GM23338 (cell line): Measurements from ENCODE around the gene BICRA. TPM values are rescaled to one million over a fixed set of nuclear protein-coding genes. Genes with fewer than 3 reads are reported as not detected.

ENCODE experiments used
- ATAC-seq: fragments of 200-7000 bp; cut with Tn5 transposase; 3 replicates; pipeline ENCODE4 v1.9.1; 2020
- DNase-seq: peaks from one replicate; pipeline ENCODE4 v3.0.0-alpha.2; 2015; ENCODE audit warnings: low spot score
- H2AFZ ChIP-seq: fragments of 200-600 bp; sonication (generic); 2 replicates; pipeline ENCODE4 v1.8.0; 2016; ENCODE audit warnings: antibody characterized with exemption, mild to moderate bottlenecking, moderate library complexity
- H3F3A ChIP-seq: fragments of 200-600 bp; sonication (generic); replicated peaks from 2 replicates; pipeline ENCODE4 v1.8.0; 2017; ENCODE audit warnings: antibody characterized with exemption, mixed run types, low read depth
- H3K27ac ChIP-seq: fragments of 200-600 bp; sonication (generic); 2 replicates; pipeline ENCODE4 v1.6.1; 2016; ENCODE audit warnings: low read depth
- H3K27me3 ChIP-seq: fragments of 200-600 bp; sonication (generic); 2 replicates; pipeline ENCODE4 v1.8.0; 2016; ENCODE audit warnings: mild to moderate bottlenecking, mixed run types, moderate library complexity; ENCODE audit not compliant: insufficient read depth
- H3K36me3 ChIP-seq: fragments of 200-600 bp; sonication (generic); 2 replicates; pipeline ENCODE4 v1.8.0; 2016; ENCODE audit warnings: mild to moderate bottlenecking; ENCODE audit not compliant: insufficient read depth
- H3K4me1 ChIP-seq: fragments of 200-600 bp; sonication (generic); 2 replicates; pipeline ENCODE4 v1.8.0; 2016; ENCODE audit warnings: mild to moderate bottlenecking, moderate library complexity; ENCODE audit not compliant: insufficient read depth
- H3K4me2 ChIP-seq: fragments of 200-600 bp; sonication (generic); 2 replicates; pipeline ENCODE4 v1.7.1; 2017; ENCODE audit warnings: mixed run types
- H3K4me3 ChIP-seq: fragments of 200-600 bp; sonication (generic); 2 replicates; pipeline ENCODE4 v1.6.1; 2016; ENCODE audit warnings: mixed run types
- H3K79me2 ChIP-seq: fragments of 200-600 bp; sonication (generic); replicated peaks from 2 replicates; pipeline ENCODE4 v1.8.0; 2017; ENCODE audit warnings: mild to moderate bottlenecking; ENCODE audit not compliant: insufficient read depth
- H3K9me2 ChIP-seq: fragments of 200-600 bp; sonication (generic); 2 replicates; pipeline ENCODE4 v1.8.0; 2017; ENCODE audit not compliant: insufficient read depth
- H4K20me1 ChIP-seq: fragments of 200-600 bp; sonication (generic); replicated peaks from 2 replicates; pipeline ENCODE4 v1.8.0; 2017; ENCODE audit warnings: mild to moderate bottlenecking; ENCODE audit not compliant: insufficient read depth
- H3K27ac Mint-ChIP-seq: 2 replicates; pipeline ENCODE4 v1.8.0; 2020; ENCODE audit warnings: inconsistent platforms, mild to moderate bottlenecking, moderate library complexity, mixed read lengths
- H3K27me3 Mint-ChIP-seq: 3 replicates; pipeline ENCODE4 v1.8.0; 2022; ENCODE audit warnings: low read depth, mild to moderate bottlenecking, moderate library complexity, mixed read lengths, inconsistent platforms; ENCODE audit not compliant: insufficient read depth, poor library complexity
- H3K36me3 Mint-ChIP-seq: 3 replicates; pipeline ENCODE4 v1.8.0; 2021; ENCODE audit warnings: low read depth, mild to moderate bottlenecking, inconsistent platforms, moderate library complexity, mixed read lengths
- H3K4me1 Mint-ChIP-seq: 3 replicates; pipeline ENCODE4 v1.8.0; 2020; ENCODE audit warnings: mild to moderate bottlenecking, inconsistent platforms, mixed read lengths
- H3K4me3 Mint-ChIP-seq: 3 replicates; pipeline ENCODE4 v1.8.0; 2021; ENCODE audit warnings: moderate library complexity, mild to moderate bottlenecking, inconsistent platforms, mixed read lengths
- H3K9me3 Mint-ChIP-seq: 3 replicates; pipeline ENCODE4 v1.8.0; 2020; ENCODE audit warnings: moderate library complexity, mild to moderate bottlenecking, inconsistent platforms, mixed read lengths
- CTCF ChIP-seq, 2 experiments: fragments of 200-600 bp in 1 of 2; sonication (generic) in 1 of 2; conservative IDR thresholded peaks; 2 replicates each; pipeline versions ENCODE4 v1.5.1 to v1.6.1; 2016 to 2017; ENCODE audit warnings: antibody characterized with exemption in 2 of 2, low read depth in 2 of 2, mild to moderate bottlenecking in 2 of 2, moderate library complexity in 1 of 2
- ETS1 ChIP-seq: IDR thresholded peaks from 2 replicates; pipeline ENCODE4 v1.6.1; 2016; ENCODE audit warnings: antibody characterized with exemption
- EZH2 ChIP-seq: fragments of 200-600 bp; sonication (generic); IDR thresholded peaks from one replicate; pipeline ENCODE4 v1.8.0; 2017; ENCODE audit warnings: antibody characterized with exemption, mild to moderate bottlenecking, low read depth; ENCODE audit not compliant: unreplicated experiment
- EZH2phosphoT487 ChIP-seq: fragments of 200-600 bp; sonication (generic); IDR thresholded peaks from one replicate; pipeline ENCODE4 v1.8.1; 2018; ENCODE audit warnings: antibody characterized with exemption; ENCODE audit not compliant: unreplicated experiment
- JUNB ChIP-seq: IDR thresholded peaks from one replicate; pipeline ENCODE4 v1.6.1; 2016; ENCODE audit warnings: antibody characterized with exemption; ENCODE audit not compliant: unreplicated experiment
- NANOG ChIP-seq: IDR thresholded peaks from 2 replicates; pipeline ENCODE4 v1.6.1; 2016; ENCODE audit warnings: antibody characterized with exemption, borderline replicate concordance
- POLR2AphosphoS5 ChIP-seq: IDR thresholded peaks from 2 replicates; pipeline ENCODE4 v1.6.1; 2016; ENCODE audit warnings: antibody characterized with exemption, low read depth
- REST ChIP-seq: IDR thresholded peaks from one replicate; pipeline ENCODE4 v1.6.1; 2018; ENCODE audit warnings: antibody characterized with exemption; ENCODE audit not compliant: unreplicated experiment
- STAT1 ChIP-seq: IDR thresholded peaks from one replicate; pipeline ENCODE4 v1.6.1; 2016; ENCODE audit warnings: antibody characterized with exemption; ENCODE audit not compliant: unreplicated experiment
- ZNF331 ChIP-seq: fragments of 250-450 bp; sonication (Bioruptor Pico); IDR thresholded peaks from 2 replicates; pipeline ENCODE4 v1.5.0; 2020; ENCODE audit warnings: low read depth, mild to moderate bottlenecking, moderate library complexity
- polyA plus RNA-seq: library from polyadenylated mRNA; unstranded; fragments of >200 nt; fragmentation: Nextera tagmentation; extraction: Ambion mirVana; gene quantifications from 2 replicates; pipeline ENCODE4 v1.2.1, GENCODE V29; 2016
- total RNA-seq: library from RNA; depleted of rRNA; stranded (reverse); fragments of >200 nt; shearing (Covaris generic); gene quantifications from 2 replicates; pipeline ENCODE4 v1.2.3, GENCODE V29; 2014

The BICRA gene
- total and polyA plus RNA-seq, 2 experiments from 2014 or later: 7.0 to 37.7 TPM

- TF ChIP-seq REST (no peak), CTCF (conservative IDR thresholded peaks at IDR 0.05; ENCODE audit: low read depth in 2 of 2) (no peak), ZNF331 (no peak)
These were observed 51.5 kb downstream of the BICRA start (continued) for GRCh38 chr19:47660435-47660832.

- TF ChIP-seq POLR2AphosphoS5 (no peak), REST (no peak), STAT1 (no peak), ETS1 (no peak), JUNB (no peak), NANOG (no peak), EZH2phosphoT487 (no peak), EZH2 (no peak)
- Histone ChIP-seq H3K9me2 (no peaks in the 10 kb centered on the region), H3K79me2 (peaks cover 91% of the 10 kb centered on the region), H3K36me3 (no peaks in the 10 kb centered on the region), H3K27ac (no peak overlapping the region), H3K4me1 (peaks cover 13% of the 10 kb centered on the region; the same call in 1 of the 2 replicates), H2AFZ (no peak overlapping the region), H3K4me2 (no peak overlapping the region), H3F3A (no peaks in the 10 kb centered on the region), H3K4me3 (no peak overlapping the region), H3K27me3 (no peaks in the 10 kb centered on the region), H4K20me1 (peaks cover 40% of the 10 kb centered on the region)
- DNase-seq: no peak
- no peak for ATAC-seq
- H3K9me3 Mint-ChIP-seq: no peaks in the 10 kb centered on the region
- peaks cover 12% of the 10 kb centered on the region for H3K27me3 Mint-ChIP-seq
- no peak overlapping the region for H3K4me3 Mint-ChIP-seq
- H3K36me3 Mint-ChIP-seq: peaks cover 8% of the 10 kb centered on the region; the same call in 2 of the 3 replicates
- 0 out of 2 replicates have a peak overlapping the region, but pooled peaks have one; percentile 5 for H3K27ac Mint-ChIP-seq
- peaks cover 12% of the 10 kb centered on the region; the same call in 2 of the 3 replicates for H3K4me1 Mint-ChIP-seq
These were observed 52.2 kb downstream of the BICRA start for GRCh38 chr19:47661161-47661560.
